Measurements from ENCODE around the gene CLIP1.

Gene CLIP1

DNA sequence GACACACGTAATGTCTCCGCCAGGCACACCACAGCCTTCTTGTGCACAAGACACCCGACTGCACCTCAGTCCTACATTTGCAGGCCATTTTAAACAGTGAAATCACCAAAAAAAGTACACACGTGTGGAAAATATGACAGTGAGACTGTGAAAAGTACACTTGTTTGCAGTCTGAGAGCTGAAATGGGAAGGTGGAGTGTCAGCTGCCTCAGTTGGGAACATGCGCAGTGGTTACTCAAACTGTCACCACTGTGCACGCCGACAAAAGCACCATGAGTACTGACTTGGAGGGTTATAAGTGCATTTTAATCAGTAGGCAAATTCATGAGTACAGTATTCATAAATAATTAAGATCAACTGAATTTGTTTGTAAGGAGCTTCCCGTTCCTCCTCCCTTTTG is 171.9 kb downstream of the CLIP1 start:
- no peak overlapping the region for H3K4me3 ChIP-seq (ENCODE audit: low read depth, low read length)
- no peak for DNase-seq (ENCODE audit: low read depth)
- no peak for TF ChIP-seq MYC (IDR thresholded peaks at IDR 0.05; ENCODE audit: low read depth, low read length)
- TF ChIP-seq, protein P1, sequence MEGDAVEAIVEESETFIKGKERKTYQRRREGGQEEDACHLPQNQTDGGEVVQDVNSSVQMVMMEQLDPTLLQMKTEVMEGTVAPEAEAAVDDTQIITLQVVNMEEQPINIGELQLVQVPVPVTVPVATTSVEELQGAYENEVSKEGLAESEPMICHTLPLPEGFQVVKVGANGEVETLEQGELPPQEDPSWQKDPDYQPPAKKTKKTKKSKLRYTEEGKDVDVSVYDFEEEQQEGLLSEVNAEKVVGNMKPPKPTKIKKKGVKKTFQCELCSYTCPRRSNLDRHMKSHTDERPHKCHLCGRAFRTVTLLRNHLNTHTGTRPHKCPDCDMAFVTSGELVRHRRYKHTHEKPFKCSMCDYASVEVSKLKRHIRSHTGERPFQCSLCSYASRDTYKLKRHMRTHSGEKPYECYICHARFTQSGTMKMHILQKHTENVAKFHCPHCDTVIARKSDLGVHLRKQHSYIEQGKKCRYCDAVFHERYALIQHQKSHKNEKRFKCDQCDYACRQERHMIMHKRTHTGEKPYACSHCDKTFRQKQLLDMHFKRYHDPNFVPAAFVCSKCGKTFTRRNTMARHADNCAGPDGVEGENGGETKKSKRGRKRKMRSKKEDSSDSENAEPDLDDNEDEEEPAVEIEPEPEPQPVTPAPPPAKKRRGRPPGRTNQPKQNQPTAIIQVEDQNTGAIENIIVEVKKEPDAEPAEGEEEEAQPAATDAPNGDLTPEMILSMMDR (IDR thresholded peaks at IDR 0.05; ENCODE audit: low read depth, low read length), result no peak
- TF ChIP-seq, protein P2, sequence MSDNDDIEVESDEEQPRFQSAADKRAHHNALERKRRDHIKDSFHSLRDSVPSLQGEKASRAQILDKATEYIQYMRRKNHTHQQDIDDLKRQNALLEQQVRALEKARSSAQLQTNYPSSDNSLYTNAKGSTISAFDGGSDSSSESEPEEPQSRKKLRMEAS (IDR thresholded peaks at IDR 0.05; ENCODE audit: low read depth, low read length), result no peak
- no peak for TF ChIP-seq POLR2A (IDR thresholded peaks at IDR 0.05; ENCODE audit: extremely low read depth, insufficient read length)

- TF ChIP-seq, protein P2 (IDR thresholded peaks at IDR 0.05; ENCODE audit: low read depth, low read length), result no peak
- TF ChIP-seq, protein P1 (IDR thresholded peaks at IDR 0.05; ENCODE audit: low read depth, low read length), result no peak
- TF ChIP-seq POLR2A (IDR thresholded peaks at IDR 0.05; ENCODE audit: extremely low read depth, insufficient read length) (no peak), MYC (IDR thresholded peaks at IDR 0.05; ENCODE audit: low read depth, low read length) (no peak)
- H3K4me3 ChIP-seq (ENCODE audit: low read depth, low read length), result no peak overlapping the region
- DNase-seq (ENCODE audit: low read depth), result no peak
Measured at GRCh38 chr12:122250047-122250446, 172.4 kb downstream of the CLIP1 start.

DNA sequence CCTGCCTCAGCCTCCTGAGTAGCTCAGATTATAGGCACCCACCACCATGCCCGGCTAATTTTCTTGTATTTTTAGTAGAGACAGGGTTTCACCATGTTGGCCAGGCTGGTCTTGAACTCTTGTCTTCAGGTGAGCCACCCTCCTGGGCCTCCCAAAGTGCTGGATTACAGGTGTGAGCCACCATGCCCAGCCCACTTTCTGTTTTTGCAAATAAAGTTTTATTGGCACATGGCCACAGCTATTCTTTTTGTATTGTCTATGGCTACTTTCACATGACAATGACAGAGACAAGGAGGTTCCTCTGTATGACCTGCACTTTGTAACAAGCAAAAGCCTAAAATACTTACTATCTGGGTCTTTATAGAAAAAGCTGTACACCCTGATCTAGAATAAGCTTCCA is 176.9 kb downstream of the CLIP1 start:
- TF ChIP-seq POLR2A (IDR thresholded peaks at IDR 0.05; ENCODE audit: extremely low read depth, insufficient read length) (no peak), MYC (IDR thresholded peaks at IDR 0.05; ENCODE audit: low read depth, low read length) (no peak)
- TF ChIP-seq, protein P1 (IDR thresholded peaks at IDR 0.05; ENCODE audit: low read depth, low read length), result no peak
- TF ChIP-seq, protein P2 (IDR thresholded peaks at IDR 0.05; ENCODE audit: low read depth, low read length), result no peak
- no peak overlapping the region for H3K4me3 ChIP-seq (ENCODE audit: low read depth, low read length)
- DNase-seq (ENCODE audit: low read depth), result no peak

- no peak overlapping the region for H3K4me3 ChIP-seq (ENCODE audit: low read depth, low read length)
- DNase-seq (ENCODE audit: low read depth), result no peak
- TF ChIP-seq MYC (IDR thresholded peaks at IDR 0.05; ENCODE audit: low read depth, low read length), result no peak
- TF ChIP-seq, protein P1 (IDR thresholded peaks at IDR 0.05; ENCODE audit: low read depth, low read length), result no peak
- TF ChIP-seq POLR2A (IDR thresholded peaks at IDR 0.05; ENCODE audit: extremely low read depth, insufficient read length), result no peak
- TF ChIP-seq, protein P2 (IDR thresholded peaks at IDR 0.05; ENCODE audit: low read depth, low read length), result no peak
Measured at GRCh38 chr12:122244565-122245371, 177.7 kb downstream of the CLIP1 start.

DNA sequence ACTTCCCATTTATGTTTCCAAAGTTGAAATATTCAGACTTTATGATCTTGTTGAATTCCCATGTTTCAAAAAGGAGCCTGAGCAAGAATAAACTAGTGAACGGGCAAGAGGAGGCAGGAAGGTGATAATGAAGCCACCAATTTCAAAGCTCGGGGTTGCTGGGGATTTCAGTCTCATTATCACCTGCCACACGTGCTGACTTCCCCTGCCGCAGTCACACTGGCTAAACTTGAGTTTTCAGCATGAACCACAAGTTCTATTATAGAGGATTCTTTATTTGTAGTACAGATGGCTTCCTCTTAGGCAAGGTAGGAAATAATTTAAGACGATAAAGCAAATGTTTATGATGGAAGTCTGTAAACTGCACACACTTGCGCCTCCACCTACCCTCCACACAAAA is 178.5 kb downstream of the CLIP1 start:
- H3K4me3 ChIP-seq (ENCODE audit: low read depth, low read length), result no peak overlapping the region
- DNase-seq (ENCODE audit: low read depth), result no peak
- TF ChIP-seq MYC (IDR thresholded peaks at IDR 0.05; ENCODE audit: low read depth, low read length), result no peak
- no peak for TF ChIP-seq POLR2A (IDR thresholded peaks at IDR 0.05; ENCODE audit: extremely low read depth, insufficient read length)
- TF ChIP-seq, protein P1 (IDR thresholded peaks at IDR 0.05; ENCODE audit: low read depth, low read length), result no peak
- TF ChIP-seq, protein P2 (IDR thresholded peaks at IDR 0.05; ENCODE audit: low read depth, low read length), result no peak
